Astrocyte of the spinal cord (primary cell): ENCODE results near the gene GDPD5.

Experiments
- DNase-seq: peaks from one replicate; pipeline ENCODE4 v3.0.0; 2011; ENCODE audit warnings: low read depth, low spot score
- H3K4me3 ChIP-seq: 2 replicates; pipeline ENCODE4 v1.5.1; 2011; ENCODE audit warnings: low read depth, mild to moderate bottlenecking, low read length, moderate library complexity
- in situ Hi-C: cut with HindIII; loops from 2 replicates; pipeline ENCODE4 v1.10.0; 2017; ENCODE audit warnings: low sequenced_read_pairs
- TF ChIP-seq, protein P1 (sequence below): IDR thresholded peaks from 2 replicates; pipeline ENCODE4 v1.5.1; 2012; ENCODE audit warnings: low read depth, mild to moderate bottlenecking, low read length, inconsistent platforms

The GDPD5 gene

DNA sequence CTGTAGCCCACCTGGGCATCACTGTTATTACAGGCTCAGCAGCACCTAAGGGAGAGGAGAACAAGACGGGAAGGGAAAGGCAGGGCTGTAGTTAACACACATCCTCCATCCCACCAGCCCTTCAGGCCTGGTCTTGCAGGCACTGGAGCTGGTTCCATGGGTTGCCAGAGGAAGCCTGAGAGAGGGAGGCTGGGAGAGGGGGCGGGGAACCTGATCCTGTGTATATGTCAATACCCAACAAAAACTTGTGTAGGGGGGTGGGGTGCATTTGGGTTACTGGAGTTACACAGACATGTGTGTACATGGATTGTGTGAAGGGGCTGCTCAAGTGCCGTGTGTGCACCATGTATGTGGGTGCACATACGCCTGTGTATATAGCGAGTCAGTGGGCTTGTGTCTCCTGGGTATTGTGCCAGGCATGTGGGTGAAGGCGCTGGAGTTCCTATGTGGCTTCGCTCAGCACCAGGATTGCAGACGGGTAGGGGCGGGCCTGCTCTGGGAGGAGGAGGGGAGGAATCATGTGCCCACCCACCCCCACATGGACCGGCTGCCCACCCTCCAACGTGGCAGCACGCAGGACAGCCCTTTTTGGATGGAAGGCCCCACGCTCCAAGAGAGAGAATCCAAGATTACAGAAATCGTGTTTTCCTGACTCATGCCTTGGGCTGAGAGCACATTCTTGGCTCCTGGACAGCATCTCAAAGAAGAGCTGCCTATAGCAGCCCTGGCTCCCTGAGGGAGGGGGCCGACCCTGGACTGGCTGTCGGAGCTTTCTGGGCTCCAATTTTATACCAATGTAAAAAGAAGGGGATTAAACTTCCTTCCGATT lies 32.1 kb upstream of the GDPD5 start:
- TF ChIP-seq, protein P1, sequence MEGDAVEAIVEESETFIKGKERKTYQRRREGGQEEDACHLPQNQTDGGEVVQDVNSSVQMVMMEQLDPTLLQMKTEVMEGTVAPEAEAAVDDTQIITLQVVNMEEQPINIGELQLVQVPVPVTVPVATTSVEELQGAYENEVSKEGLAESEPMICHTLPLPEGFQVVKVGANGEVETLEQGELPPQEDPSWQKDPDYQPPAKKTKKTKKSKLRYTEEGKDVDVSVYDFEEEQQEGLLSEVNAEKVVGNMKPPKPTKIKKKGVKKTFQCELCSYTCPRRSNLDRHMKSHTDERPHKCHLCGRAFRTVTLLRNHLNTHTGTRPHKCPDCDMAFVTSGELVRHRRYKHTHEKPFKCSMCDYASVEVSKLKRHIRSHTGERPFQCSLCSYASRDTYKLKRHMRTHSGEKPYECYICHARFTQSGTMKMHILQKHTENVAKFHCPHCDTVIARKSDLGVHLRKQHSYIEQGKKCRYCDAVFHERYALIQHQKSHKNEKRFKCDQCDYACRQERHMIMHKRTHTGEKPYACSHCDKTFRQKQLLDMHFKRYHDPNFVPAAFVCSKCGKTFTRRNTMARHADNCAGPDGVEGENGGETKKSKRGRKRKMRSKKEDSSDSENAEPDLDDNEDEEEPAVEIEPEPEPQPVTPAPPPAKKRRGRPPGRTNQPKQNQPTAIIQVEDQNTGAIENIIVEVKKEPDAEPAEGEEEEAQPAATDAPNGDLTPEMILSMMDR: no peak
- in situ Hi-C loops: no loop called here
- DNase-seq: peak; percentile 88
- H3K4me3 ChIP-seq: no peak overlapping the region

DNA sequence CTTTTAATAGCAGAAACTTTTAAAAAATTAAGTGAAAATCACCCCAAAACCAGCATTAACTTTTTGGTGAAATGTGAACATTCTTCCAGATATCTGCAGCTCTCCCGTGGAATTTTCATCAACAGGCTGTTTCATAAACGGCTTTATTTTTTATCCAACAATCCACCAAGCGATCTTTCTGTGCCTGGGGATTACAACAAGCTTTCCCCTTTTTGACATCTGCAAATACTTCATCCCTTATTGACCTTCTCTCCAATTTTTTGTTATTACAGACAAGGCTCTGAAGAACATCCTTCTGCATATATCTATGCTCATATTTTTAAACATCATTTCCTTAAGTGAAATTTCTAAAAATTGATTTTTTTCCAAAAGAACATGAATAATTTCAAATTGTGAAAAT lies 30.5 kb upstream of the GDPD5 start:
- no peak for DNase-seq
- no peak overlapping the region for H3K4me3 ChIP-seq
- in situ Hi-C loops: no loop called here
- TF ChIP-seq, protein P1: no peak

DNA sequence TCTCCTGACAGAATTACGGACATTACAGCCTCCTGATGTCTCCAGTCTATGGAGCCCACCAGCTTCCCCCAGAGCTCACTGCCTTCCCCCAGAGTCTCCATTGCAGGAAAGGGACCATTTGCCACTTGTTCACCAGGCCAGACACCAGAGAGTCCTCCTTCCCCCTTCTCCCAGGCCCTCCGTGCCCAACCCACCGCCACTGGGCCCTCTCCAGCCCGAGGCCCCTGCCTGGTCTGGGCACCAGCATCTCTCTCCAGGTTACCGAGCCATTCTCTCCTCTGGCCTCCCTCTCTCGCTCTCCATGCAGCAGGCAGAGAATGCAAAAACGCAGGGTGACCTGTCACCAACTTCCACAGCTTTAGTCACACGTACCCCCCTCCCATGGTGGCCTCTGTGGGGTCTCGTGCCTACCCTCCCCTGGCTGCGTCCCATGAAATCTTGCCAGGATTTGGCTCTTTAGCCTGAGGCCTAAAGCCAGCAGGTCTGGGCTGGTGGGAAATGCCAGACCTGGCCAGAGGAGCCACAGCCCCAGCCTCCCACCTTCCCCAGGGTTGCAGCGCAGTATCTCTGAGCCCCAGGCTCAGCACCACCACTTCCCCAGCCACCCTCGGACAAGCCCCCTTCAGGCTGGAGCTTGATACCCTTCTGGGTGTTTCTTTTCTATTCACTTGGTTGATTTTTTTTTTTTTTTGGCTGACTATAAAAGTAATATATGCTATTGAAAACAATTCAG lies 29.5 kb upstream of the GDPD5 start:
- no peak overlapping the region for H3K4me3 ChIP-seq
- no peak for DNase-seq
- TF ChIP-seq, protein P1: no peak
- in situ Hi-C loops: no loop called here

DNA sequence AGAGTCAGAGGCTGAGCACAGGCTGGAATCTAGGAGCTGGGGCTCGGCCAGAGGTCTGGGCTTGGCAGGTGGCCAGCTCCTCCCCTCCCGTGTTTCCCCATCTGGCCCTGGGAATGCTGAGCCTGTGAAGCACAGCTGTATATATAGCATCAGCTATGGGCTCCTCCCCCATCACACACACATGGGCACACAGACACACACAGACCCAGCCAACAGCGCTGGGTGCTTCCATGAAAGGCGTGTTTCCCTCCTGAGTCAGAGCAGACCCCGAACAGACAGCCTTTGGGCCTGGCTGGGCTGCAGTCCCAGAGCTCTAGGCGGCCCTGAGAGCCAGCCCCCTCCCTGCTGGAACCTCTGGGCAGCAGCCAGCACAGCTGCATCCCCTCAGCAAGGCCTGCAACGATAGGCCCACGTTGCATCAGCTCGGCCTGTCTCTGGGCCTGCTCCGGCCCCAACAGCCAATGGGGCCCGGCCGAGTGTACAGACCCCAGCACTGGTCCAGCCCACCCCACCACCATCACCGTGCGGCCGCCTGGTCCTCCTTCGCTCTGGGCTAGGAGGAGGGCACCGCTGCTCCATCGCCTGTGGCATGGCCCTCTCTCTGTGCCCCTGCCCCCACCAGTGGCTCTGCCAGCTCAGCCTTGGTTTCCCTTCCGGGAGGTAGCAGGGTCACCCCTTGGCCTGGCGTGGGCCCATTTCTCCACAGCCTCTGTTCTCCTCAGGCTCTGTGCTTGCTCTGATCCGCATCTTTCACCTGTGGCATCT lies 28.7 kb upstream of the GDPD5 start:
- TF ChIP-seq, protein P1: no peak
- DNase-seq: peak; percentile 100
- H3K4me3 ChIP-seq: peak overlapping the region; percentile 5
- in situ Hi-C loops: no loop called here

DNA sequence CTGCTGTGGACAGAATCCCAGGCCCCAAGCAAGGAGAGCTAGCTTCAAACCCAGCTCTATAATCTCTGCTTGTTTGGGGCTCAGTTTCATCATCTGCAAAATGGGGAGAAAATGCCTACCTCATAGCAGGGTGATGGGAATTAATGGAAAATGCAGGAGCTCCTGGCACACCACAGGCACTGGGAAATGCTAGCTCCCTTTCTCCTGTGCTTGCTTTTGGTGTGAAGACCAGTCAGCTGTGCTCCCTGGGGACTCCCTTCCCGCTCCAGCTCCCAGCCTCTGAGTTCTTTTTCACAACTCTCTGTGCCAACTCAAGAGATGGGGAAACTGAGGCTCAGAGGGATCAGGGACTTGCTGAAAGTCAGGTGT lies 28.1 kb upstream of the GDPD5 start:
- no peak for DNase-seq
- TF ChIP-seq, protein P1: no peak
- in situ Hi-C loops: no loop called here
- H3K4me3 ChIP-seq: no peak overlapping the region

DNA sequence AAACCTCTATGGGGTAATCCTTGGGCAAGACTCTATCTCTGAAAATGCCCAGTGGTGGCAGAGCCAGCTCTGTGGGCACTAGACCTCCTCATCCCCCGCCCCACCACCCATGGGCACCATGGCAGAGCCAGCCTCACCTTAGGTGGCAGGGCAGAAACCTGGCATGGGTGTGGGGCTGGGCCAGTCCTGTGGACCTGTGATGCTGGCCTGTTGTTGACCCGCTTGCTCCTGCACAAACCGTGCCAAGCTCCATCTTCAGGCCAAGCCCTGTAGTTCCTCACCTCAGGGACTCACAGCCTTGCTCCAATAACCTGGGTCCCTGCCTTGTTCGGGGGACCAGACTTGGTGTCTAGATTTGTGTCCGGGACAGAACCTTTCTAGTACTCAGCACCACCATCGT lies 27.4 kb upstream of the GDPD5 start:
- in situ Hi-C loops: no loop called here
- DNase-seq: no peak
- H3K4me3 ChIP-seq: no peak overlapping the region
- TF ChIP-seq, protein P1: no peak
